GM12873 (cell line): ENCODE measurements around the gene SOX2.

Experiments
- TF ChIP-seq, protein P1 (sequence below): IDR thresholded peaks from 2 replicates; pipeline ENCODE4 v1.5.1; 2012; ENCODE audit warnings: low read depth, mild to moderate bottlenecking, moderate library complexity, low read length, control low read depth; ENCODE audit not compliant: insufficient read depth; ENCODE audit errors: missing control alignments

SOX2 gene

DNA sequence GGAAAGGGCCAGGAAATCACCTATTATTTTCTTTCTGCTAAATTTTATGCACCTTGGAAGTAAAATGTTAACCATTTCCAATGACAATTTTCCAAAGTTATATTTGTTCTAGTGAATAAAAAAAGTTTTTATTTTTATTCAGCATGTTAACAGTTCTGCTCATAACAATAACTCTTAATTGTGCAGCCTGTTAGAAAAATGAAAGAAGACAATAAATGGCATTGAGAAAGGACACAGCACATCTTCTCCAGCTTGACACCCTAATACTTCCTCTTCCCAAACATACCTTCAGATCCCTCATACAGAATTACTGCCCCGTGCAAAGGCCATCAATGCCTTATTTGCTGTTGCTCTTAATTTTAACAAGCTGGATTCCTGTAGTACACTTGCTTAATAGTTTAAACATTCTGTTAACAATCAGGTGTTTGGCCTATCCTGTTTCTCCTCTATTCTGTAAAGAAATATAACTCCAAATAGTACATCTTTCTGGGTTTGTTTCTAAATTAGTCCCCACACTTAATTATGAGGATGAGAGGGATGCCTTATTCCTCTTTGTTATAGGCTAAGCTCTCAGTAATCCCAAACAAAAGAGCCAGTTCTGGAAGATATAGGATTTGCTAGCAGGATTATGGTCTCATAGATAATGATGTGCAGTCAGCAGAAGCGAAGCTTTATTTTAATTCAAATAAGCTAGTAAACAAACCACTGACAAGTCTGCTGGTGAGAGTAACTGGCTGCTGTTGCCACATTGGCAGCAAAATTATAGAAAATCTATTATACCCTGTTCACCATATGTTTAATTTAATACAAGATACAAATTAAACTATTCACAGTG lies 19.2 kb upstream of the SOX2 start:
- TF ChIP-seq, protein P1, sequence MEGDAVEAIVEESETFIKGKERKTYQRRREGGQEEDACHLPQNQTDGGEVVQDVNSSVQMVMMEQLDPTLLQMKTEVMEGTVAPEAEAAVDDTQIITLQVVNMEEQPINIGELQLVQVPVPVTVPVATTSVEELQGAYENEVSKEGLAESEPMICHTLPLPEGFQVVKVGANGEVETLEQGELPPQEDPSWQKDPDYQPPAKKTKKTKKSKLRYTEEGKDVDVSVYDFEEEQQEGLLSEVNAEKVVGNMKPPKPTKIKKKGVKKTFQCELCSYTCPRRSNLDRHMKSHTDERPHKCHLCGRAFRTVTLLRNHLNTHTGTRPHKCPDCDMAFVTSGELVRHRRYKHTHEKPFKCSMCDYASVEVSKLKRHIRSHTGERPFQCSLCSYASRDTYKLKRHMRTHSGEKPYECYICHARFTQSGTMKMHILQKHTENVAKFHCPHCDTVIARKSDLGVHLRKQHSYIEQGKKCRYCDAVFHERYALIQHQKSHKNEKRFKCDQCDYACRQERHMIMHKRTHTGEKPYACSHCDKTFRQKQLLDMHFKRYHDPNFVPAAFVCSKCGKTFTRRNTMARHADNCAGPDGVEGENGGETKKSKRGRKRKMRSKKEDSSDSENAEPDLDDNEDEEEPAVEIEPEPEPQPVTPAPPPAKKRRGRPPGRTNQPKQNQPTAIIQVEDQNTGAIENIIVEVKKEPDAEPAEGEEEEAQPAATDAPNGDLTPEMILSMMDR: no peak

DNA sequence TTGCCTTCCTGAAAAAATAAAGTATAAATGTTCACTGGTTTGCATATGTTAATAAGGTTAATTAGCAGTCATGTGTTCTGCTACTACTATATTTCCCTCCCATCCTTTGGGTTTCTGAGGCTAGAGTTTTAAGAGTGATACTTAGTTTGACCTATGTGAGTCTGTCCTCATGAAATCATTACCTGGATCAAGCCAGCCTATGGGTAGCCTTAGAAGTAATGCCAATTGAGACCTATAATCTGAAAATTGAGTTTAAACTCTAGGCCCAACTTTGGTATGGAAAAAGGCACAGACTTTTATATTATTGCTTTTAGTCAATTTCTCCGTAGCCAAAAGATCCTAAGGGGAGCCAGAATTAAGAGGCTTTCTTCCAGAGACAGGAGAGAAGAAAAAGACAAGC lies 18.4 kb upstream of the SOX2 start:
- TF ChIP-seq, protein P1: no peak

DNA sequence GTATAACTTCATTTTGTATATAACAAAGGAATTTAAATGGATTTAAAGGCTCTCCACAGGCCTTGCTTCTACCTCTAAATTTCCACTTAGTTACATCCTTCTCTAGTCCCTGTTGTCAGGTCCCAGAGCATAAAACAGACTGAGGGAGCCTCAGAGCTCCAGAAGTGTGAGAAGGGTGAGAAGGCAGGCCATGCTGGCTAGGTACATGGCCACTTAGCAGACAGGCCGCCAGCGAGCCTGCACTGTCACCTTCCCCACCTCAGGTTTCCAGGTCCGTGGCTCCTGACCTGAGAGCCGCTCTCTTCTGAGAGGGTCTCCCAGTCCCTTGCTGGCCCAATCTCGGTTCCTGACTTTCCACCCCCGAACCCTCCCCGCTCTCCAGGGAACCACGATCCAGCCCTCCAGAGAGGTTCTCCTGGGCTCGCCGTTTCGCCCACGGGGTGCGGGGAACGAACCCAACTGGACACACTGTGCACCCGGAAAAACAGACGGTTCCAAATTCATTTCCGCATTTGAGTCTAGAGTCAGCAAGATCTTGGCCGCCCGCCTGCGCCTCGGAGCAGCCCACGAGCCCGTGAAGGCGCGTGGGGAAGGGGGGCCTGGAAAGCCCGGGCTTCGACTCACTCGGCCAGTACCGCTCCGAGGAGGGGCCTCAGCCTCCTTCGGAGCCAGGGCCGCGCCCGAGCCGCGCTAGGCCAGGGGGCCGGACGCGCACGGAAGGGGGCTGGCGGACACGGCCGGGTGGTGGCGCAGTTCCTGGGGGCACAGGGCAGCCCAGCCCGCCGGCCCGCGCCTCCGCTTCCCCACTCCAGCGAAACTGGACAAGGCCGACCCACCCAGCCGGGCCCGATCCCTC lies 16.7 kb upstream of the SOX2 start:
- TF ChIP-seq, protein P1: no peak

DNA sequence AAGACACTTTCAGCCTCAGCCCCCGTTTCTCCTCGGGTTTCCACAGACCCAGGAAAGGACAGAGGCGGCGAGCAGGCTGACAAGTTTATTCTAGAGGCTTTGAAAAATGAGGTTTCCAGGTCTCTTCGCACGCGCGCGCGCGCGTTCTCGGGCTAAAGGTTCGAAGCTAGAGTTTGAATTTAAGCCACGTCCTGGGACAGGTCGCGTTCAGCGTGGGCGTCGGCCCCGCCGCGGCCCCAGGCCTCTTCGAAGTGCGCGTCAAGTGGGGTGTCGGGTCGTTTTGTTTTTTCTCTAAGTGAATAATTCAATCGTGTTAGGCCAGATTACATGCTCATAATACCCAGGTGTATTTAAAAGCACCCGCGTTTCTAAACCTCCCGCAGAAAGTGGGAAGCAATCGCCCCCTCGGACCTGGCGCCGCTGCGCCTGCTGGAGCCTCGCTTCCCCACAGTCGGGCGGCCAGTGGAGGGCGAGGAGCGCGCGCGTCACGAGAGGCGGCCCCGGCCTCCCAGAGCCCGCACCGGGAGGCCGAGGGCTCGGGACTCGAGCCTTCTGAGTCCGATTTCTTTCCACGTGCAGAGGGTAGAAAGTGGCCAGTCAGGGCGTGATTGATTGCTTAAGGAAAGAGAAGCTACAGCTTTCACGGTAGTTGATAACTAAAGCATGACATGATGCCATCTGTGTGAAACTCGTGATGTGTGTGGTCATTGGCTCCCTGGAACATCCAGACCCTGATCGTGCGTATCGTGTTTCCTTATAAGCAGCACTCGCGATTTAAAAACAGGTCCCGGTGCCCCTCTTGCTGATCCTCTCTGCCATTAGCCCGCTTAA lies 15.8 kb upstream of the SOX2 start:
- TF ChIP-seq, protein P1: no peak

DNA sequence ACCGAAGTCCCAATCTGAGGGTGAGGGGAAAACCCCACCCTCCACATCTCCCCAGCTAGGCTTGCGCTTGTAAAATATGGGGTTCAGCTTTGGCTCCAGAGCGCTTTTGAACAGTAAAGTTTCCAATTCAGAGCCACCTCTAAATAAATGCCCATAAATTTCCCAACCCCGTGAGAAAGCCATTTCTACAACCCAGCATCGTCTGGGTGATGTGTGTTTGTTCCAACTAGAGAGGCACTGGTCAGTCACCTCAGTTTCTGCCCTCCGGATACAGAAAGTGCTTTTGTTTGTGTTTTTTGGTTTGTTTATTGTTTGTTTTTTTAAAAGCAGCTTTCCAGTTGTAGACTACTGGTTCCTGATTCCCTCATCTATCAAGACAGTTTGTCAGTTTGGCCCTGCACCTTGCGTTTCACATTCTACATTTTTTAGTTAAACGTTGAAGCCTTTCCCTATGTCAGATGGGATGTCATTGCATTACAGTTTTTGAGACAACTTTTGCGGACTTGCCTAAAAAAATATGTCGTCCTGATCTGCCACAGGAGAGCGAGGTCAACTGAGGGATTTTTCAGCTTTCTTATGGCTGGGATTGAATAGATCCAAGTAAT lies 15.0 kb upstream of the SOX2 start:
- TF ChIP-seq, protein P1: no peak

DNA sequence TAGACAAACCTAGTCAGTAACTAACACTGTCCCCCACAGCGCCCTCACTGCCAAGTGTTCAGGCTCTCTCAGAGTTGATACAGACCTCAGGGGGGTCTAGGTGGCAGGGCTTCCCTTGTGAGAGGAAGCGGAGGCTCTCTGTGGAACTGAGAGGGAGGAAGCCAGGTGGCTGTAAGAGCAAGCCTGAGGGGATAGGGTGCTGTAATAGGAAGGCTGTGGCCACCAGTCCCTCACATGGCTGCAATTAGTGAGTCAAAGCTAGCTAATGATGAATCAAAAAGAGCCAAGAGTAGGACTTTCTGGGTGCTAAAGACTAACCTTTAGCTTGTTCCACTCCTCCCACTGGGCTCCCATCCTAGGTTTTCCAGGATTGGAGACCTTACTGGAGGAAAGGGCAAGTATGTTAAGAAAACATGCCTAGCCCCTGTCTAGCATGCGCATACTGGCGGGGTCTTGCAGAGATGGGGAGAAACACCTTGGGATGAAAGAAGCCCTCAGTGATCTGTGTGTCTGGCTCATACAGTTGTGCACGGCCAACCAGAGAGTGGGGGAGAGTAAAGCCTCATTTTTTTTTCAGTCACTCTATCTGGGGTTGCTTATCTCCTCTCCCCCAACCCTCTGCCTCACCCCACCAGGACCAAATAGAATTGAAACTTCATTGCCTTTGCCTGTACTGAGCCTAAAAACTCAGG lies 13.3 kb upstream of the SOX2 start:
- TF ChIP-seq, protein P1: no peak
